RWPE2 (cell line): ENCODE measurements around the gene NDUFB7.
A peak's percentile ranks its signal among the peaks of the same experiment; 100 is the strongest.

Source experiments
- ATAC-seq: fragments of 200-7000 bp; cut with Tn5 transposase; 3 replicates; pipeline ENCODE4 v1.9.1; 2021; ENCODE audit warnings: low read depth
- DNase-seq: peaks from one replicate; pipeline ENCODE4 v3.0.0-alpha.2; 2020; ENCODE audit warnings: low spot score
- H3K27ac ChIP-seq: fragments of 450-650 bp; 2 replicates; pipeline ENCODE4 v1.5.1; 2017; ENCODE audit warnings: mild to moderate bottlenecking; ENCODE audit not compliant: poor library complexity, severe bottlenecking
- H3K27me3 ChIP-seq: fragments of 250-450 bp; sonication (Bioruptor Pico); 2 replicates; pipeline ENCODE4 v1.5.1; 2021; ENCODE audit warnings: mild to moderate bottlenecking, moderate library complexity; ENCODE audit not compliant: insufficient read depth, poor library complexity, severe bottlenecking
- H3K36me3 ChIP-seq: fragments of 250-450 bp; sonication (Bioruptor Pico); 2 replicates; pipeline ENCODE4 v1.5.1; 2020; ENCODE audit warnings: low read depth, mild to moderate bottlenecking, moderate library complexity
- H3K4me1 ChIP-seq: fragments of 250-450 bp; sonication (Bioruptor Pico); 2 replicates; pipeline ENCODE4 v1.5.1; 2021; ENCODE audit warnings: mild to moderate bottlenecking, moderate library complexity; ENCODE audit not compliant: insufficient read depth, poor library complexity, severe bottlenecking
- H3K4me3 ChIP-seq: fragments of 250-450 bp; sonication (Bioruptor Pico); 2 replicates; pipeline ENCODE4 v1.5.1; 2021; ENCODE audit warnings: mild to moderate bottlenecking, moderate library complexity; ENCODE audit not compliant: severe bottlenecking
- H3K9me3 ChIP-seq: fragments of 250-450 bp; sonication (Bioruptor Pico); 2 replicates; pipeline ENCODE4 v1.5.1; 2021; ENCODE audit warnings: mild to moderate bottlenecking, moderate library complexity; ENCODE audit not compliant: severe bottlenecking
- TF ChIP-seq, protein P1 (sequence below): fragments of 450-650 bp; IDR thresholded peaks from one replicate; pipeline ENCODE4 v1.5.1; 2017; ENCODE audit warnings: mild to moderate bottlenecking, moderate library complexity; ENCODE audit not compliant: poor library complexity, severe bottlenecking

The NDUFB7 gene

DNA sequence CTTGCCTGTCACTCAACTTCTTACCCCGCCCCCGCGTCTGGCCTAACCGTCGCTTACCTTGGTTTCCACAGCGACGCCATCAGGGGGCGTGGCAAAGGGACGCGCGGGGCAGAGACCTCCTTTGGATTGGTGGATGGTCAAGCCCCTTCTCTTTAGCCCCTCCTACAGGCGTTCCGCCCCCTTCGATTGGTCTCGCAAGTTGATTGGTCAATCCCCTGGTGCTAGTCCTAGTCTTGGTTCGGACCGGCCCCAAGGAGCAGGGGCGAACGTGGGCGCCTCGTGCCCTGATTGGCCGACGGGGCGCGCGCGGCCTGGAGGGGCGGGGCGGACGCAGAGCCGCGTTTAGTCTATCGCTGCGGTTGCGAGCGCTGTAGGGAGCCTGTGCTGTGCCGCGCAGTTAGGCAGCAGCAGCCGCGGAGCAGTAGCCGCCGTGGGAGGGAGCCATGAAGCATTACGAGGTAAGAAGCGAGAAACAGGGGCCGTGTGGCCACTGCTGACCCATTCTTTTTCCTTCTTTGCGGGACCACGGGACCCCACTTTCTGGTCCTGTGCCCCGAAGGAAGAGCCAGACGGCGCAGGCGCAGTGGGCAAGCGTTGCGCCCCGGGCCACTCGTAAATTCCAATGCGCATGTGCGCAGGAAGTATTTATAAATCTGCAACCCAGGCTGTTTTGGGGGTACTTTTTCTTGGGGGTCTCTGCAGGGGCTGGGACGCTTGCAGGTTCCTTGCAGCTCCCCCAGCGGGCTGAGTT is 42.4 kb downstream of the NDUFB7 start, which contains the start of gene TECR:
Gene TECR, plus strand, starts transcription at position 341 of the 751 bp plus-strand sequence. Its CDS starts 103 bp downstream, at position 444.
- TF ChIP-seq, protein P1, sequence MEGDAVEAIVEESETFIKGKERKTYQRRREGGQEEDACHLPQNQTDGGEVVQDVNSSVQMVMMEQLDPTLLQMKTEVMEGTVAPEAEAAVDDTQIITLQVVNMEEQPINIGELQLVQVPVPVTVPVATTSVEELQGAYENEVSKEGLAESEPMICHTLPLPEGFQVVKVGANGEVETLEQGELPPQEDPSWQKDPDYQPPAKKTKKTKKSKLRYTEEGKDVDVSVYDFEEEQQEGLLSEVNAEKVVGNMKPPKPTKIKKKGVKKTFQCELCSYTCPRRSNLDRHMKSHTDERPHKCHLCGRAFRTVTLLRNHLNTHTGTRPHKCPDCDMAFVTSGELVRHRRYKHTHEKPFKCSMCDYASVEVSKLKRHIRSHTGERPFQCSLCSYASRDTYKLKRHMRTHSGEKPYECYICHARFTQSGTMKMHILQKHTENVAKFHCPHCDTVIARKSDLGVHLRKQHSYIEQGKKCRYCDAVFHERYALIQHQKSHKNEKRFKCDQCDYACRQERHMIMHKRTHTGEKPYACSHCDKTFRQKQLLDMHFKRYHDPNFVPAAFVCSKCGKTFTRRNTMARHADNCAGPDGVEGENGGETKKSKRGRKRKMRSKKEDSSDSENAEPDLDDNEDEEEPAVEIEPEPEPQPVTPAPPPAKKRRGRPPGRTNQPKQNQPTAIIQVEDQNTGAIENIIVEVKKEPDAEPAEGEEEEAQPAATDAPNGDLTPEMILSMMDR = no peak
- H3K36me3 ChIP-seq = peaks cover 10% of the 10 kb centered on the region
- H3K4me1 ChIP-seq = peaks cover 33% of the 10 kb centered on the region
- peak within 1 kb of the TSS; percentile 60 for H3K4me3 ChIP-seq
- no peaks in the 10 kb centered on the region for H3K9me3 ChIP-seq
- H3K27me3 ChIP-seq = no peaks in the 10 kb centered on the region
- ATAC-seq = peak; percentile 89
- H3K27ac ChIP-seq = peak within 1 kb of the TSS; percentile 98
- DNase-seq = peak; percentile 99

DNA sequence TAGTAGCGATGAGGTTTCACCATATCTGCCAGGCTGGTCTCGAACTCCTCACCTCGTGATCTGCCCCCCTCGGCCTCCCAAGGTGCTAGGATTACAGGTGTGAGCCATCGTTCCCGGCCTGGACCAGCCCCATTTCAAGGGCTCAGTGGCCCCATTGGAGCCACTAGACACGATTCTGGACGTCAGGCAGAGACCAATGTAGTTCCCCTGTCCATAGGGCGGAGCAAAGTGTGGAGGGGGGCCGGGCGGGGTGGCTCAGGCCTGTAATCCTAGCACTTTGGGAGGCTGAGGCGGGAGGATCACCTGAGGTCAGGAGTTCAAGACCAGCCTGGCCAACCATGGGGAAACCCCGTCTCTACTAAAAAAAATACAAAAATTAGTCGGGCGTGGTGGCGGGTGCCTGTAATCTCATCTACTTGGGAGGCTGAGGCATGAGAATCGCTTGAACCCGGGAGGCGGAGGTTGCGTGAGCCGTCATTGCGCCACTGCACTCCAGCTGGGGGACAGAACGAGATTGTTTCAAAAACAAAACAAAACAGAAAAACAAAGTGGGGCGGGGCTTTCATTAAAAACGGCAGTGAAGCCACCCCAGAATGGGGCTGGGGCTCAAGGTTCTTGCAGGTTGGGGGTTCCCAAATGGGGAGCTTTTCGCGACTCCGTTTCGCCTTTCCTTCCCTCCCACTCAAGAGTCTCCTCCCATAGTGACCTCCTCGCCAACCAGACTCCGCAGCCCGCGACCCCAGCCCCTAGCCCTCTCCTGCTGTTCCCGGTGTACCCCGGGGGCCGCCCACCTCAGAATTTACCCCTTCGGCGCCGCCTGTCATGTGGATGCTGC is 43.2 kb downstream of the NDUFB7 start:
- Histone ChIP-seq H3K27ac (peak overlapping the region; percentile 98), H3K9me3 (no peaks in the 10 kb centered on the region)
- ATAC-seq = no peak

DNA sequence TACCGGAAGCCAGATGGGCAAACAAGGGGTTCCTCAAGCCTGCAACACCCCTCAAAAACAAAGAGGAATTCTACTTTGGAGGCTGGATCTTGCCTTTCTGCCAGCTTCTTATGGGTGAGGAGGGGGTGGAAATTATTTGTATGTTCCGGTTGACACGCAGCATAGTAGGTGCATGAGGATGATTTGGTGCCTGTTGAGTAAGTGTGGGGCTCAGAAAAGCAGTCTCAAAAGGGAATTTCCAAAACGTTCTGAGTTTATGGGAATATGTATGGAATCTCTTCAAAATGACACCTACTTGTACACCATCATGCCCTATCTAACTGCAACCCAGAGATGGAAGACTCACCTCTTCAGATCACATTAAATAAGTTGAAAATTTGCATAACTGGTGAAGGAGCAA is 45.4 kb downstream of the NDUFB7 start:
- peak overlapping the region; percentile 98 for H3K27ac ChIP-seq
- TF ChIP-seq, protein P1 = no peak
- peaks cover 36% of the 10 kb centered on the region for H3K4me1 ChIP-seq
- H3K27me3 ChIP-seq = no peaks in the 10 kb centered on the region
- ATAC-seq (no peak), DNase-seq (no peak)
- H3K4me3 ChIP-seq = no peak overlapping the region
- H3K9me3 ChIP-seq = no peaks in the 10 kb centered on the region
- peaks cover 6% of the 10 kb centered on the region for H3K36me3 ChIP-seq

More for the DNA sequence above, 43.2 kb downstream of the NDUFB7 start:
- Histone ChIP-seq H3K4me3 (peak overlapping the region; percentile 60), H3K27me3 (no peaks in the 10 kb centered on the region), H3K36me3 (peaks cover 9% of the 10 kb centered on the region), H3K4me1 (peaks cover 33% of the 10 kb centered on the region)
- no peak for DNase-seq
- TF ChIP-seq, protein P1 = no peak

GRCh38 chr19:14525729-14526128 is 46.1 kb downstream of the NDUFB7 start:
- DNase-seq (peak; percentile 96), ATAC-seq (peak; percentile 66)
- Histone ChIP-seq H3K36me3 (peaks cover 5% of the 10 kb centered on the region; the same call in 1 of the 2 replicates), H3K9me3 (no peaks in the 10 kb centered on the region), H3K27ac (peak overlapping the region; percentile 98), H3K4me1 (peaks cover 35% of the 10 kb centered on the region), H3K4me3 (no peak overlapping the region), H3K27me3 (no peaks in the 10 kb centered on the region)
- TF ChIP-seq, protein P1 = no peak
